IMR-90 (cell line): ENCODE data around the gene VAT1L. TPM values are rescaled to one million over a fixed set of nuclear protein-coding genes. Genes with fewer than 3 reads are reported as not detected.

Source experiments
- ATAC-seq: fragments of 200-7000 bp; cut with Tn5 transposase; 2 replicates; pipeline ENCODE4 v1.9.1; 2020; ENCODE audit warnings: low read depth, mild to moderate bottlenecking, moderate library complexity
- BruUV-seq: library from RNA; stranded (reverse); fragments of 400-500 nt; replicated peaks from 2 replicates; lab custom pipeline; 2021; lab: Mats Ljungman, UMichigan
- CTCF ChIA-PET: fragments of 300-600 bp; formaldehyde crosslinking; extraction: SDS; loops from one replicate; lab custom pipeline; 2021; ENCODE audit warnings: antibody characterized with exemption; lab: Yijun Ruan, JAX
- POLR2A ChIA-PET: fragments of 300-600 bp; sonication (Branson Sonifier 250); formaldehyde crosslinking; loops from one replicate; lab custom pipeline; 2022; ENCODE audit warnings: antibody characterized with exemption; ENCODE audit not compliant: unreplicated experiment; lab: Charles Lee
- DNase-seq: peaks from one replicate; pipeline ENCODE4 v3.0.0; 2013
- H2AFZ ChIP-seq: replicated peaks from 2 replicates; pipeline ENCODE3; 2013; ENCODE audit warnings: low read length, mild to moderate bottlenecking; ENCODE audit not compliant: poor library complexity
- H2AK5ac ChIP-seq: 2 replicates; pipeline ENCODE4 v1.6.1; 2013; ENCODE audit warnings: low read depth, low read length, inconsistent platforms
- H2AK9ac ChIP-seq: replicated peaks from 2 replicates; pipeline ENCODE3; 2013; ENCODE audit warnings: mild to moderate bottlenecking, low read depth, low read length, moderate library complexity; ENCODE audit not compliant: poor library complexity
- H2BK120ac ChIP-seq: 2 replicates; pipeline ENCODE4 v1.6.1; 2013; ENCODE audit warnings: low read depth, low read length, inconsistent platforms
- H2BK15ac ChIP-seq: 3 replicates; pipeline ENCODE4 v1.6.1; 2013; ENCODE audit warnings: low read depth, low read length, inconsistent platforms
- H2BK20ac ChIP-seq: 2 replicates; pipeline ENCODE4 v1.6.1; 2013; ENCODE audit warnings: low read depth, mild to moderate bottlenecking, inconsistent platforms, low read length, moderate library complexity
- H2BK5ac ChIP-seq: 2 replicates; pipeline ENCODE4 v1.6.1; 2013; ENCODE audit warnings: mild to moderate bottlenecking, low read depth, low read length, inconsistent platforms; ENCODE audit not compliant: poor library complexity, severe bottlenecking
- H3K14ac ChIP-seq: replicated peaks from 2 replicates; pipeline ENCODE4 v1.6.1; 2013; ENCODE audit warnings: low read depth, low read length, inconsistent platforms
- H3K18ac ChIP-seq: 2 replicates; pipeline ENCODE4 v1.6.1; 2013; ENCODE audit warnings: low read depth, low read length, control low read depth
- H3K23ac ChIP-seq: 2 replicates; pipeline ENCODE4 v1.6.1; 2013; ENCODE audit warnings: low read depth, low read length, inconsistent platforms
- H3K27ac ChIP-seq: 2 replicates; pipeline ENCODE4 v1.5.1; 2013; ENCODE audit warnings: mild to moderate bottlenecking, control low read depth, low read length; ENCODE audit not compliant: insufficient read depth
- H3K27me3 ChIP-seq: 2 replicates; pipeline ENCODE4 v1.6.1; 2013; ENCODE audit warnings: low read length; ENCODE audit not compliant: control insufficient read depth, insufficient read depth
- H3K36me3 ChIP-seq: 2 replicates; pipeline ENCODE4 v1.6.1; 2013; ENCODE audit warnings: low read length, mixed read lengths; ENCODE audit not compliant: control insufficient read depth, insufficient read depth
- H3K4ac ChIP-seq: 2 replicates; pipeline ENCODE4 v1.6.1; 2013; ENCODE audit warnings: low read depth, low read length, inconsistent platforms
- H3K4me1 ChIP-seq: 2 replicates; pipeline ENCODE4 v1.6.1; 2013; ENCODE audit warnings: low read length, mixed read lengths; ENCODE audit not compliant: control insufficient read depth, insufficient read depth
- H3K4me2 ChIP-seq: 2 replicates; pipeline ENCODE4 v1.6.1; 2013; ENCODE audit warnings: low read depth, mild to moderate bottlenecking, control low read depth, low read length, moderate library complexity
- H3K4me3 ChIP-seq: 2 replicates; pipeline ENCODE4 v1.5.1; 2013; ENCODE audit warnings: low read depth, mild to moderate bottlenecking, control low read depth, low read length, moderate library complexity; ENCODE audit not compliant: insufficient read depth
- H3K56ac ChIP-seq: 2 replicates; pipeline ENCODE4 v1.6.1; 2013; ENCODE audit warnings: low read length, inconsistent platforms; ENCODE audit not compliant: insufficient read depth; ENCODE audit errors: extremely low read depth
- H3K79me1 ChIP-seq, 2 experiments: 2 replicates each; pipeline ENCODE4 v1.6.1; 2013; ENCODE audit warnings: low read length in 2 of 2, inconsistent platforms in 1 of 2, low read depth in 1 of 2
- H3K9ac ChIP-seq: 2 replicates; pipeline ENCODE4 v1.6.1; 2013; ENCODE audit warnings: low read depth, low read length, control low read depth
- H3K9me1 ChIP-seq: 2 replicates; pipeline ENCODE4 v1.6.1; 2013; ENCODE audit warnings: low read length, inconsistent platforms; ENCODE audit not compliant: insufficient read depth
- H3K9me3 ChIP-seq: 2 replicates; pipeline ENCODE4 v1.6.1; 2013; ENCODE audit warnings: low read length; ENCODE audit not compliant: control insufficient read depth, insufficient read depth
- H4K20me1 ChIP-seq: 2 replicates; pipeline ENCODE4 v1.6.1; 2013; ENCODE audit warnings: low read length, inconsistent platforms; ENCODE audit not compliant: insufficient read depth
- H4K5ac ChIP-seq: 2 replicates; pipeline ENCODE4 v1.6.1; 2013; ENCODE audit warnings: mild to moderate bottlenecking, low read depth, low read length, control low read depth
- H4K8ac ChIP-seq, 2 experiments: 2 replicates each; pipeline ENCODE4 v1.6.1; 2013; ENCODE audit warnings: low read depth in 2 of 2, low read length in 2 of 2, control low read depth in 1 of 2, inconsistent platforms in 1 of 2
- H4K91ac ChIP-seq: 2 replicates; pipeline ENCODE4 v1.6.1; 2013; ENCODE audit warnings: low read depth, low read length, inconsistent platforms; ENCODE audit not compliant: insufficient read depth
- CEBPB ChIP-seq: IDR thresholded peaks from 2 replicates; pipeline ENCODE4 v1.6.1; 2012; ENCODE audit warnings: low read depth, low read length, improper control_type of control experiment
- POLR2A ChIP-seq: IDR thresholded peaks from 2 replicates; pipeline ENCODE4 v1.6.1; 2012; ENCODE audit warnings: mild to moderate bottlenecking, low read depth, low read length
- RCOR1 ChIP-seq: IDR thresholded peaks from 2 replicates; pipeline ENCODE4 v1.6.1; 2012; ENCODE audit warnings: mild to moderate bottlenecking, low read length, improper control_type of control experiment; ENCODE audit not compliant: insufficient replicate concordance
- SMC3 ChIP-seq: fragments of 150-350 bp; IDR thresholded peaks from 2 replicates; pipeline ENCODE4 v1.6.1; 2016; ENCODE audit warnings: low read depth, mild to moderate bottlenecking, antibody characterized with exemption, low read length, moderate library complexity
- WGBS, 2 experiments: methylation state at CpG; one replicate each; pipeline versions ENCODE4 v1.1.5 to v1.1.7; 2013; ENCODE audit warnings: missing lambda C conversion rate in 2 of 2; ENCODE audit not compliant: insufficient read length in 1 of 2; ENCODE audit errors: extremely low coverage in 2 of 2; 5-methylcytosine and 5-hydroxymethylcytosine counted together
- dilution Hi-C: fragments of 300-500 bp; cut with HindIII; formaldehyde crosslinking; loops from one replicate; pipeline ENCODE4 v1.14.3; 2018; ENCODE audit warnings: low sequenced_read_pairs; ENCODE audit not compliant: unreplicated experiment
- in situ Hi-C: fragments of 300-500 bp; cut with MboI; formaldehyde crosslinking; loops from 3 replicates; pipeline ENCODE4 v1.14.3; 2019; ENCODE audit warnings: low sequenced_read_pairs, inconsistent platforms, mixed read lengths
- intact Hi-C: fragments of 100-400 bp; cut with micrococcal nuclease; formaldehyde crosslinking; loops from 2 replicates; pipeline ENCODE4 v1.10.0; 2022
- polyA plus RNA-seq, 3 experiments: library from polyadenylated mRNA; depleted of rRNA; stranded (reverse); fragments of >200 nt; gene quantifications; 2 replicates each; pipeline ENCODE4 v1.2.3, GENCODE V29; 2012; ENCODE audit warnings: low replicate concordance in 1 of 3
- total RNA-seq: library from RNA; depleted of rRNA; stranded (reverse); fragments of >200 nt; gene quantifications from 2 replicates; pipeline ENCODE4 v1.2.3, GENCODE V29; 2012

VAT1L gene
- total and polyA plus RNA-seq, 2 of the 4 experiments (the other 2 are of a cell fraction), result 15.4 to 18.5 TPM

GRCh38 chr16:77842468-77842867, 54.1 kb downstream of the VAT1L start:
- peaks cover 18% of the 10 kb centered on the region for H3K4me1 ChIP-seq
- TF ChIP-seq POLR2A (no peak), SMC3 (no peak), CEBPB (no peak), RCOR1 (no peak)
- no peak overlapping the region for H2BK120ac ChIP-seq
- intact Hi-C loops, result no loop called here
- H2AK9ac ChIP-seq, result no peak overlapping the region
- no peaks in the 10 kb centered on the region for H4K20me1 ChIP-seq
- BruUV-seq, result no TSS peak
- no peak overlapping the region for H3K4me3 ChIP-seq
- dilution Hi-C loops, result no loop called here
- H3K9me3 ChIP-seq, result no peaks in the 10 kb centered on the region
- no peak for DNase-seq
- H4K5ac ChIP-seq, result no peak overlapping the region
- no peak overlapping the region for H2BK5ac ChIP-seq
- H2BK20ac ChIP-seq, result no peak overlapping the region
- H4K91ac ChIP-seq, result peak overlapping the region; percentile 44; the same call in 1 of the 2 replicates
- H2AK5ac ChIP-seq, result no peak overlapping the region; the same call in 1 of the 2 replicates
- no peak overlapping the region for H4K8ac ChIP-seq
- no peaks in the 10 kb centered on the region for H3K36me3 ChIP-seq
- H3K9ac ChIP-seq, result no peak overlapping the region
- no peak overlapping the region for H2BK15ac ChIP-seq
- in situ Hi-C loops, result no loop called here
- no peak overlapping the region for H3K14ac ChIP-seq
- 100% methylated on average over 1 of the region's 3 CpGs; no CpG with 5 or more reads in 1 of the 2 experiments for WGBS, 2 experiments
- no peak overlapping the region for H3K56ac ChIP-seq
- H3K9me1 ChIP-seq, result peaks cover 5% of the 10 kb centered on the region
- ATAC-seq, result no peak
- H3K79me1 ChIP-seq, result peaks cover 0 to 6% of the 10 kb centered on the region in 2 experiments; a peak in 1 of 4 replicates
- H3K23ac ChIP-seq, result no peak overlapping the region
- no peaks in the 10 kb centered on the region for H3K27me3 ChIP-seq
- H3K4me2 ChIP-seq, result no peak overlapping the region
- H3K4ac ChIP-seq, result no peak overlapping the region
- CTCF ChIA-PET, result no interaction called here
- POLR2A ChIA-PET, result no interaction called here
- H3K18ac ChIP-seq, result no peak overlapping the region
- H2AFZ ChIP-seq, result no peak overlapping the region
- H3K27ac ChIP-seq, result no peak overlapping the region
